ENCODE data around the gene RGS7BP.

RGS7BP gene

GRCh38 chr5:64505769-64506566, at the start of gene RGS7BP:
Gene RGS7BP, plus strand, starts transcription at chr5:64506015. Its CDS starts 610 bp downstream, at chr5:64506625.
- H3K4me3 ChIP-seq (replicated peaks in 1 of 2; ENCODE audit: low read depth in 2 of 2, low read length in 2 of 2) = peak within 1 kb of the TSS; percentile 41 to 44
- TF ChIP-seq CTCF (IDR thresholded peaks at IDR 0.05; ENCODE audit: low read depth, low read length) = no peak
- DNase-seq (ENCODE audit: low read depth in 2 of 2) = peak; percentile 35 to 47

- no peak for DNase-seq (ENCODE audit: low read depth in 2 of 2)
- TF ChIP-seq CTCF (IDR thresholded peaks at IDR 0.05; ENCODE audit: low read depth, low read length) = no peak
- H3K4me3 ChIP-seq (replicated peaks in 1 of 2; ENCODE audit: low read depth in 2 of 2, low read length in 2 of 2) = no peak overlapping the region
These were observed 48.0 kb upstream of the RGS7BP start for GRCh38 chr5:64457846-64458245.

- TF ChIP-seq CTCF (IDR thresholded peaks at IDR 0.05; ENCODE audit: low read depth, low read length) = no peak
- DNase-seq (ENCODE audit: low read depth in 2 of 2) = no peak
These were observed 46.9 kb upstream of the RGS7BP start for GRCh38 chr5:64458948-64459347.

DNA sequence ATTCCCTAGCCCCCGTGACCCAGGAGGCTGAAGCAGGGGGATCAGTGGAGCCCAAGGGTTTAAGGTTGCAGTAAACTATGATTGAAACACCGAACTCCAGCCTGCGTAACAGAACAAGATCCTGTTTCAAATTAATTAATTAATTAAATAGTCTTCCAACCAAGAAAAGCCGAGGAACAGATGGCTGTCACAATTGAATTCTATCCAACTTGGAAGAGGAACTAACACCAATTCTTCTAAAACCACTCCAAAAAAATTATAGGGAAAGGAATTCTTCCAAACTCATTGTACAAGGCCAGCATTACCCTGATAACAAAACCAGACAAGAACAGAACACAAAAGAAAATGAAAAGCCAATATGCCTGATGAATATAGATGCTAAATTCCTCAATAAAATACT, 43.4 kb upstream of the RGS7BP start:
- DNase-seq (ENCODE audit: low read depth in 2 of 2) = no peak
- H3K4me3 ChIP-seq (replicated peaks in 1 of 2; ENCODE audit: low read depth in 2 of 2, low read length in 2 of 2) = no peak overlapping the region
- TF ChIP-seq CTCF (IDR thresholded peaks at IDR 0.05; ENCODE audit: low read depth, low read length) = no peak

More at GRCh38 chr5:64458948-64459347, 46.9 kb upstream of the RGS7BP start:
- no peak overlapping the region for H3K4me3 ChIP-seq (replicated peaks in 1 of 2; ENCODE audit: low read depth in 2 of 2, low read length in 2 of 2)

DNA sequence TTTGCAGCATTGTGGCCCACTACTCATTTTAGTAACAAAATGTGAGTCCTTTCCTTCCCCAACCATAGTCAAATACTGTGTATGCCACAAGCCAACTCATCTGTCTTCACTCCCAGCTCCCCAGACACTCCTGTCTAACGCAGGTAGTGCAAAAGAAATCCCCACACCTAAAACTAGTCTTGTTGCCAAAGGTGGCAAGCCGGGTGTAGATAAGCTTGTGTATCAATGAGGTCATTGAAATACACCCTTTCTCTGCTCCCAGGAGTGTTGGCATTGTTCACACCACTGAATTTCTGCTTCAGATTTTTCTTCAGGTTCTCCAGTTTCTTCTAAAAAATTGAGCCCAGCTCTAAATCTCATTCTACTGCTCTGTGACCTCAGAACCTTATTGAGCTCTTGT, 19.7 kb upstream of the RGS7BP start:
- no peak overlapping the region for H3K4me3 ChIP-seq (replicated peaks in 1 of 2; ENCODE audit: low read depth in 2 of 2, low read length in 2 of 2)
- DNase-seq (ENCODE audit: low read depth in 2 of 2) = no peak
- TF ChIP-seq CTCF (IDR thresholded peaks at IDR 0.05; ENCODE audit: low read depth, low read length) = no peak

DNA sequence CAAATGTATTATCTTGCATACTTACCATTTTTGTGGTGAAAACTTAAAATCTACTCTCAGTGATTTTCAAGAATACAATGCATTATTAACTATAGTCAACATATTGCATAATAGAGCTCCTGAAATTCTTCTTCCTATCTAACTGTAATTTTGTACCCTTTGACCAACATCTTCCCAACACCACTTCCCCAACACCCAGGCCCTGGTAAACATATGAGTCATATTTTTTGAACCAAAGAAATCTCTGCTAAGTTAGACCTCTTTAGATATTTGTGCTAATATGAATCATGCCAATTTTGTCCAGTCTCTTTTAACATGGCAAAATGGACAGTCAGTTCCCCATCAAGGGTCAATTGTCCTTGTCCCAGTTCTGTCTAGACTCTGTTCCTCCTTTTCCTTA, 18.5 kb upstream of the RGS7BP start:
- TF ChIP-seq CTCF (IDR thresholded peaks at IDR 0.05; ENCODE audit: low read depth, low read length) = no peak
- no peak for DNase-seq (ENCODE audit: low read depth in 2 of 2)
- no peak overlapping the region for H3K4me3 ChIP-seq (replicated peaks in 1 of 2; ENCODE audit: low read depth in 2 of 2, low read length in 2 of 2)

Measured in cardiac fibroblast (primary cell).